ENCODE data around the gene BBS12. TPM values are rescaled to one million over a fixed set of nuclear protein-coding genes. Genes with fewer than 3 reads are reported as not detected.
"Not testable (repeated sequence)": the region's sequence is repeated elsewhere in the genome, so short reads cannot be mapped to it uniquely, and the experiment has no call there.

The BBS12 gene
- total RNA-seq, 1 donor from 2014 or later, result 19.5 TPM

- DNase-seq, result no peak
Measured at GRCh38 chr4:122765692-122766352, 33.3 kb downstream of the BBS12 start.

GRCh38 chr4:122766353-122766705 is 33.8 kb downstream of the BBS12 start:
- DNase-seq, result no peak

DNA sequence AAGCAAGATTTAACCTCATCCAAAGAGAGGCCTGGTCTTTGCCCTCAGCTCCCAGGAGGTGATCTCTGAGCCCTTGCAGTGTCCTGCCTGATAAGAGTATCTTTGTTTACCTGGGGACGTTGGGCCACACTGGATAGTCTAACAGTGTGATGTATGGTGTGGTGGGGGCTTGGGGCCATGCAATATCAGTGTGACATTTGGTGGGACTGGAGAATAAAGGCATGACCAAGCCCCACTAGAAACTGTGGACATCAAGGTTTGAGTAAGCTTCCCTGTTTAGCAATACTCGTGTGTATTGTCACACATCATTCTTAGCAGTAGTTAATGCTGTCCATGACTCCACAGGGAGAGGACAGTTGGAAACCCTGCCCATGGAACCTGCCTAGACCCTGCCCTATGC is 34.4 kb downstream of the BBS12 start:
- DNase-seq, result no peak

- no peak for DNase-seq
Measured at GRCh38 chr4:122771724-122772123, 39.2 kb downstream of the BBS12 start.

DNA sequence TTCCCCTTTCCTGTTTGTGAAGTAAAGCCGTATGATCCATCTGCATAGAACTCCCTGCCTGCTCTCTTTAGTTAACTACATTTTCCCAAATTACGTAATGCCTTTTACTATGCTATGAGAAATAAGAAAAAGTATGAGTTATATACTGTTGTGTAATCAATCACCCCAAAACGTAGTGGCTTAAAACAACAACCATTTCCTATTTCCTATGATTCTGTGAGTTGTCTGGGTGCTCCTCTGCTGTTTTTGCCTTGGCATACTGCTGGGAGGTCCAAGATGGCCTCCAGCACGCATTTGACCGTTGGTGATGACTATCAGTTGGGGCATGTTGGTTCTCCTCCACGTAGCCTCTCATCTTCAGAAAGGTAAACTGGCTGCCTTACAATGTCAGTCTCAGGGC is 39.8 kb downstream of the BBS12 start:
- DNase-seq, result no peak

DNA sequence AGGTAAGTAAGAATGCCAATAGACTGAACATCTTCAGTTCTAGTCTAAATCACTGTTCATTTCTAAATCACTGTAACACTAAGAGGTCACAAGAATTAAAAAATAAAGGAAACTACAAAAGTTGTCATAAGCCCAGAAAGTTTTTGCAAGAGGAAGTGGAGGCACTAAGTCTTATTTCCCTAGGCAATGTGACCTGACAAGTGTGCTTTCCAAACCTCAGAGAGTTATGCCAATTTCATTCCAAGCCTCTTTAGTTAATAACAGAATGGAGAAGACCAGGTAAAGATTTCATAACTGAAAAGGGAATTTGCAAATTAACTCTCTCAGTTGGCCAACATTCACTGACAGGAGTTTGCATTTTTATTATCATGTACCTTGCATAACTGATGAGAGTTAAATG is 40.5 kb downstream of the BBS12 start:
- DNase-seq, result no peak

DNA sequence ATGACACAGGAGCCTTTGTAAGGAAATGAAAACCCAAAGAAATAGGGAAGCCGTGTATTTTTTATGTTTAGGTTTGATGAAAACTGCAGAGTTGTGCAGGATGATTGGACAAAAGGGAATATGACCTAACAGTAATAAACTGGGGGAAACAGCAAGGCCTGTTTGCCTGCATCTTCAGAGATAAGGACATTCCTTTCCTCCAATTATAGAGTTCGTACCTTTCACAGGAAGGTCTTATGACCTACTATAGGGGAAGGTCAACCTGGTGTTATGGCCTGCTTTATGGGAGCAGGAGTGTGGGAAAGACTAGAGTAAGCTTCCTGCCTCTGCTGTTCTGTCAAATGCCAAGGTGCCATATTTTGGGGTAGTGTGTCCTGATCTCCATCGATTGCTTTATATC is 42.5 kb downstream of the BBS12 start:
- no peak for DNase-seq

DNA sequence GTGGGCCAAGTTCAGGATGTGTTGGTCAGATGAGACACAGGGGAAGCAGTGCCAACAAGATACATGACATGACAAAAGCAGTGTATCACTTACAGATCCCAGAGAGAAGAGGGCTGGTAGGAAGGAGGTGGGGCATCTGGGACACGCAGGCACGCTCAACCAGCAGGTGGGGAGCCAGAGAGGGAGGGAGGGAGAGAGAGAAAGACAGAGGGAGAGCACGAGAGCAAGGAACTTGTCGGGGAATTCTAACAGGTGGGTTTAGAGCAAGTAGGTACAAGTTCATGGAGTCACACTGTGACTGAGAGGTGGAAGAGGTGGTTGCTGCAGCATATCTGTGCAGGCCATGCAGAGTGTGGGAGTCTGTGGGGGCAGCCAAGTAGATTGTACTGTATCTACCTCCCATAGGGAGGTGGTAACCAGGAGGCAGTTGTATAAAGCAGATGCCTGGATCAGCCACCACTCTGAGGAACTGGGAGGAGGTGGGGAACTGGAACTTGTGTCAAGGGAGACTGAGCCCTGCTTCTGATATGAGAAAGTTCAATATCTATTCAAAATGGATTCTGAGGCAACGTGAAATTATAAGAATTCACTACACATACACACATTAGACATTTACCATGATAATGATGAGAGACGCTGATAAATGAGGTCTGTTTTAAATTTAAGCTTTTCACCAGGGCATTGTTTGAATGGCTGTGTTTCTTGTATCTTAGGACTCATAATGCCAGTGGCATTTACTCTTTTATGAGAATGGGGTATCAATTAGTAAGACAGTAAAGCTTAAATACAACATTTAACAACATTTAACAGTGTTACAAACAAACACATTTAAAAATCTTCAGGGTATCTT is 43.7 kb downstream of the BBS12 start:
- no peak for DNase-seq

- no peak for DNase-seq
Measured at GRCh38 chr4:122776916-122777315, 44.4 kb downstream of the BBS12 start.

DNA sequence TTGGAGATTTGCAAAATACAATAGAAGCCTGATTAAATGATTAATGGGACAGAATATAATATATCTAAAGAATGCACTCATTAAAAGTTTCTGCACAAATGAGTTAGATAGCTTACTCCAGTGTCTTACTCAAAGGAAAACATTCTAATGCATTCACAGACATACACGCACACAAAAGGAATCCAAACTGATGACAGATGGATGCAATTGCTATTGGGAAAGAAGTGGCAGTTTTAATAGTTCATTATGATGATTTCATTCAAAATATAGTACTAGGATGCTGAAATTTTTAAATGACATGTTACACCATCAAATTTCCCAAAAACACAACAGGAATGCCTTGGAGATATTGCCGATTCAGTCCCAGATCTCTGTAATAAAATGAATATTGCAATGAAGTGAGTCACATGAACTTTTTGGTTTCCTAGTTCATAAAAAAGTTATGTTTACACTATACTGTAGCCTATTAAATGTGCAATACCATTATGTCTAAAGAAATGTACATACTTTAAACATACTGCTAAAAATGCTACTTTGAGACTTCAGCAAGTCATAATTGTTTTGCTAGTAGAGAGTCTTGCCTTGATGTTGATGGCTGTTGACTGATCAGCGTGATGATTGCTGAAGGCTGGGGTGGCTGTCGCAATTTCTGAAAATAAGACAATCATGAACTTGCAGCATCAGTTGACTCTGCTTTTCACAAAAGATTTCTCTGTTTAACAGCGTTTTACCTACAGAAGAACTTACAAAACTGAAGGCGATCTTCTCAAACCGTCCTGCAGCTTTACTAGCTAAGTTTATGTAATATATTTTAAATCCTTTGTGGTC is 45.6 kb downstream of the BBS12 start:
- no peak for DNase-seq

DNA sequence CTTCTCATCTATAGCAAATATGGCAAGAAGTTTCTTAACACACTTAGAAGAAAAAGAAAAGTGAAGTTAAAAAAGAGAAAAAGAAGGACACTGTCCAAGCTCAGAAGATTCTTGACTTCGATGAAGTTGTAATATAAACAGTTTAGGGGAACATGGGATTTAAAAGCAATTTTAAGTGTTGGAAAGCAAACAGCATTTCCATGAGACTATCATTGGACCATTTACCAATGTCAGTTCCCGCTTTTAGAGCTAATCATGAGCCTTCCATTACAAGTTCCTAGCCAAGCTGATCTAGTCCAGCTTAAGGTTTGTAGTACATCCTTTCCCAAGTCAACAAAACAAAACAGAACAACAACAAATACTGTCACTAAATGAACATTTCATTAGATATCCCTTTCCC is 49.0 kb downstream of the BBS12 start:
- no peak for DNase-seq

DNA sequence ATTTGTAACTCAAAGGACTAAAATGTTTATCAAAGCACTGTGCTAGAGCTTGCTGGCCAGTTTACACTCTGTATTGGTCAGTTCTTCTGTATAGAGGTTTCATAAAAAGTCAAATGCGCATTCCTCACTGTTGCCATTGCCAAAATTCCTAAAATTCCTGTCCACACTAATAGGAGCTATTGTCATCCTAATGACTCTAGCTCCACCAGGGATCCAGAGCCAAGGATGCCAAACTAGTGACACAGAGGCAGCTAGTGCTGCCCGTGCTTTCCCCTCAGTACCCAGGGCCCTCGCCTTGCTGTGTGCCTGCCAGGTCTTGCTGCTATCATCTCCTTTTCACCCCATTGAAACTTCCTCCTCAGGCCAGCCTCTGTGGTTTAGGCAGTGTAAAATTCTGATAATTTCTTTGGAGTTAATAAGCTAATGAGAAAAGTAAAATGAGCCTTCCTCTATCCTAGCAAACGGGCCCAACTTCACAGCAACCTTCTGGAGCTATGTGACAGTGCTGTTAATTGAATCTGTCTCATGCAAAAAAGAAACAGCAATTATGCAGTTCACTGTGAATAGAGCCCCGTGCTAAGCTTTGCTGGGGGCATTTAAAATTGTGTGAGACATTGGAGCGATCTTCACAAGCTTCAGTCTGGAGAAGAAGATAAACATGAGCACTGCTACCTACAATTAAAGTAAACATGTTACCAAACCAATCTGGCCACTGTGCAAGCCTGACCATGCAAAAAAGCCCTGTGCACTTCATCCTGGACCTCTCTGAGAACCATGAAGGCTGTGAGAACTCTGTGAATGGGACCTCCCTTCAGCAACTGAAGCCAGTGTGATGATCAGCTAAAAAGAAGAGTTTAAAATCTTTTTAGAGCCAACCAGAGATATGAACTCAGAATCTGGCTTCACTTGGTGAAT is 51.1 kb downstream of the BBS12 start:
- no peak for DNase-seq

DNA sequence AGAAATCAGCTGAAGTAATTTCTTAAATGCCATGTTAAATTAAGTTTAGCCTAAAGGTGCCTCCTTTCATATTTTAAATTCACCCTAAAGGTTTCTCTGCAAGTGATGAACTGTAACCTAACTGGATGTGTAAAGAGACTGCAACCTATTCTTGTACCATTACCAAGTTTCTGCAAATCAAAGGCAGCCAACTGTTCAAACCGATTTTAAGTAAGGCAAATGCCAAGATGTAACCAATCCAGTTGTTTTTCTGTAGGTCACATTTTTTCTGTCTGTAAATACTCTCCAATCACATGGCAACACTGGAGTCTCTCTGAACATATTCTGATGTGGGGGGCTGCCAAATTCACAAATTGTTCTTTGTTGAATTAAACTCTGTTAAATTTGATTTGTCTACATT is 51.8 kb downstream of the BBS12 start:
- no peak for DNase-seq

DNA sequence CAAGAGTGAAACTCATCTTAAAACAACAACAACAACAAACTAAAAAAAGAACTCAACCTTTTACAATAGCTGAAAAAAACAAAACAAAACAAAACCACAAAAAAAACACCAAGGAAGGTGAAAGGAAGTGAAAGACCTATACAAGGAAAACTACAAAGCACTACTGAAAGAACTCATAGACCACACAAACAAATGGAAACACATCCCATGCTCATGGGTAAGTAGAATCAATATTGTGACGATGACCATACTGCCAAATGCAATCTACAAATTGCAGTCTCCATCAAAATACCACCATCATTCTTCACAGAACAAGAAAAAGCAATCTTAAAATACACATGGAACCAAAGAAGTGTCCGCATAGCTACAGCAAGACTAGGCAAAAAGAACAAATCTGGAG is 52.6 kb downstream of the BBS12 start:
- no peak for DNase-seq

DNA sequence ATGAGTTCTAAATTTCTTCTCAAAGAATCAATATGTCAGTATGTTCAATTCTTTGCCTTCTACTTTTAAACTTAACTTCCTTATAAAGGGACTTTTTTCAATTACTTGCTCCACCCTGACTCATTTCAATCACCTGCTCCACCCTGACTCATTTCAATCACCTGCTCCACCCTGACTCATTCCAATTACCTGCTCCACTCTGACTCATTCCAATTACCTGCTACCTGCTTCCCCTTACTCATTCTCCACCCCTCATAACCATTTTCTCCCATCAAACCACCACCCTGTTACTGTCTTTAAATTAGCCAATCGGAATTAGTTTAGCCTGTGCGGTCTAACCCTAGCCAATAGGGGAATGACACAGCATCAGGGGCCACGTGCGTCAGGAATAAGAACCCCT is 53.8 kb downstream of the BBS12 start:
- not testable (repeated sequence) for DNase-seq

- DNase-seq, result not testable (repeated sequence)
Measured at GRCh38 chr4:122786920-122787319, 54.4 kb downstream of the BBS12 start.

DNA sequence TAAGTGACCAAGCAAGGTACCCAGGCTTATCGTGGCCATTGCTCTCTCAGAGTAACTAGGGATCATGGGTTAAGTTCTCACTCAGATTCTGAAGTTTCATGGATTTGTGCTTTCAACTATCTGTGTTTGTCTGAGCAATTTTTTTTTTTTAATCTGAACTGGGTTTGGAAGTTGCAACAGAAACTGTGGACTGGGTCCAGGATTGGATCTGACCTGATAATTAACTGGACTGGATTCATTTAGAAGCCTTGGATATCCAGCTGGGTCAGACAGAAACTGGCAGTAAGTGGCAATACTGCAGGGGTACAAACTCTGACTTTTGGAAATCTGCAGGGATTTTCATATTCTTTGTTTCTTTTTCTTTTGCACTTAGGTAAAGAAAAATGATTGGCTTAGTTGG is 55.4 kb downstream of the BBS12 start:
- no peak for DNase-seq

- DNase-seq, result no peak
Measured at GRCh38 chr4:122788935-122789334, 56.4 kb downstream of the BBS12 start.

- no peak for DNase-seq
Measured at GRCh38 chr4:122793811-122794210, 61.3 kb downstream of the BBS12 start.

Measured in occipital lobe (tissue), 2 donors.